GM10266 (cell line): Measurements from ENCODE around the gene RNFT2.
"Not testable (repeated sequence)": the region's sequence is repeated elsewhere in the genome, so short reads cannot be mapped to it uniquely, and the experiment has no call there.

Source experiments
- DNase-seq: peaks from one replicate; pipeline ENCODE4 v3.0.0; 2012; ENCODE audit errors: extremely low spot score
- TF ChIP-seq, protein P1 (sequence below): IDR thresholded peaks from 2 replicates; pipeline ENCODE4 v1.5.1; 2012; ENCODE audit warnings: mild to moderate bottlenecking, low read depth; ENCODE audit not compliant: control insufficient read depth, insufficient read depth; ENCODE audit errors: missing control alignments

Gene RNFT2

DNA sequence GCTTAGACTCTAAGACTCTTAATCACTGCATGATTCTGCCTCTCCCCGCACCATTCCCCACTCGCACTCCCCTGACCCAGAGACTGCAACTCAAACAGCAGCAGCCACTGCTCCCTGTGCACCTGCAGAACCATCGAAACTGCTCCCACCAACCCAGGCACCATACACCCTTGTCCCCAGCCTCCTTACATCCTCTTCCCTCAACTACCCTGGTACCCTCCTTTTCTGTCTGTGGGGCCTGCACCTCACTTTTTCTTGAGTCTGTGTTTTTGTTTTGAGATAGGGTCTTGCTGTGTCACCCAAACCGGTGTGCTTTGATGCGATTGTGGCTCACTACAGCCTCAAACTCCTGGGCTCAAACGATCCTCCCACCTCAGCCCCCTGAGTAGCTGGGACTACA, 69.4 kb downstream of the RNFT2 start:
- TF ChIP-seq, protein P1, sequence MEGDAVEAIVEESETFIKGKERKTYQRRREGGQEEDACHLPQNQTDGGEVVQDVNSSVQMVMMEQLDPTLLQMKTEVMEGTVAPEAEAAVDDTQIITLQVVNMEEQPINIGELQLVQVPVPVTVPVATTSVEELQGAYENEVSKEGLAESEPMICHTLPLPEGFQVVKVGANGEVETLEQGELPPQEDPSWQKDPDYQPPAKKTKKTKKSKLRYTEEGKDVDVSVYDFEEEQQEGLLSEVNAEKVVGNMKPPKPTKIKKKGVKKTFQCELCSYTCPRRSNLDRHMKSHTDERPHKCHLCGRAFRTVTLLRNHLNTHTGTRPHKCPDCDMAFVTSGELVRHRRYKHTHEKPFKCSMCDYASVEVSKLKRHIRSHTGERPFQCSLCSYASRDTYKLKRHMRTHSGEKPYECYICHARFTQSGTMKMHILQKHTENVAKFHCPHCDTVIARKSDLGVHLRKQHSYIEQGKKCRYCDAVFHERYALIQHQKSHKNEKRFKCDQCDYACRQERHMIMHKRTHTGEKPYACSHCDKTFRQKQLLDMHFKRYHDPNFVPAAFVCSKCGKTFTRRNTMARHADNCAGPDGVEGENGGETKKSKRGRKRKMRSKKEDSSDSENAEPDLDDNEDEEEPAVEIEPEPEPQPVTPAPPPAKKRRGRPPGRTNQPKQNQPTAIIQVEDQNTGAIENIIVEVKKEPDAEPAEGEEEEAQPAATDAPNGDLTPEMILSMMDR: no peak
- DNase-seq: no peak

DNA sequence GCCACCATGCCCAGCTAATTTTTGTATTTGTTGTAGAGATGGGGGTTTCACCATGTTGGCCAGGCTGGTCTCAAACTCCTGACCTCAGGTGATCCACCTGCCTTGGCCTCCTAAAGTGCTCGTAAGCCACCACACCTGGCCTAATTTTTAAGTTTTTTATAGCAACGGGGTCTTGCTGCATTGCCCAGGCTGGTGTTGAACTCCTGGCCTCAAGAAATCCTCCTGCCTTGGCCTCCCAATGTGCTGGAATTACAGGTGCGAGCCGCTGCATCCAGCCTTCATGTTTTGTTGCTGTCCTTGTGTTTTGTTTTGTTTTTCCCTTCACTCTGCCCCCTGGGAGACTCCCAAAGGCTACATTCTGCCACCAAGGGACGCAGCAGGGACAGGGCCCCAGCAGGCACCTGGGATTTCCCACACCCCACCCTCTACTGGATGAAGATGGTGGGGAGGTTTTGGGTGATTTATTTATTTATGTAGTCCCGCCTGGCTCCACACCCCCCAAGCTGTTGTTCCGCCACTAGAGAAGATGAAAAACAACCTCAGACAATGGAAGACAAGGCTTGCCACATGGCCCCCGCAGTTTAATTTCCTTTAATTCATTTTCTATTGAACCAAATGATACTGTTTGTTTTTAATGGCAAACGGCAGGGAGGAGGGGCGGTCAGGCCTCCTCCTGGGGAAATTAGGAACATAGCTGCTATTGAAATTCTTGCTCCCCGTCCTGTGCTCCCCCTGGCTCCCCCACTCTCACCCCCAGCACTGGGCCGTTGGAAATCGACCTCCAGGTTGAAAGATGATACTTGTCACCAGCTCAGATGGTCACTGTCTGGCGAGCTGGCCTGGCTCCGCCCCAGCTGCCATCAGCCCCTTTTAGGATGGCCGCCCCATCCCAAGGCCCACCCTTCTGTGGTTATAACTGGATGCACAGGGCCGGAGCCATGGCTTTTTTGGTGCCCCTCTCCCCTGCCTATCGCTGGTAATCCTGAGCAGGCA, 70.3 kb downstream of the RNFT2 start:
- TF ChIP-seq, protein P1: no peak
- no peak for DNase-seq

DNA sequence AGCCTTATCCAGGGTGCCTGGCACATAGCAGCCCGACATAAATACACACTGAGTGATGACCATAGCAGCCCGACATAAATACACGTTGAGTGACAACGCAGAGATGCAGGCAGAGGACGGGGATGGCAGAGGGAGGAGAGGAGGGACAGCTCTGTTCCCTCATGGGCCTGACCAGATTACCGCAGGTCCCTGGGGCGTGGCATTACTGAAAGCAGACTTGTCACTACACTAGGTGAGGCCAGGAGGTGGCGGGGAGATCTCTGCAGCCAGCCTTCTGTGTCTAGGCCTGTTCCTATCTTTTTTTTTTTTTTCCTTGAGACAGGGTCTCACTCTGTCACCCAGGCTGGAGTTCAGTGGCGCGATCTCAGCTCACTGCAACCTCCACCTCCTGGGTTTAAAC, 74.1 kb downstream of the RNFT2 start:
- no peak for DNase-seq
- TF ChIP-seq, protein P1: no peak

DNA sequence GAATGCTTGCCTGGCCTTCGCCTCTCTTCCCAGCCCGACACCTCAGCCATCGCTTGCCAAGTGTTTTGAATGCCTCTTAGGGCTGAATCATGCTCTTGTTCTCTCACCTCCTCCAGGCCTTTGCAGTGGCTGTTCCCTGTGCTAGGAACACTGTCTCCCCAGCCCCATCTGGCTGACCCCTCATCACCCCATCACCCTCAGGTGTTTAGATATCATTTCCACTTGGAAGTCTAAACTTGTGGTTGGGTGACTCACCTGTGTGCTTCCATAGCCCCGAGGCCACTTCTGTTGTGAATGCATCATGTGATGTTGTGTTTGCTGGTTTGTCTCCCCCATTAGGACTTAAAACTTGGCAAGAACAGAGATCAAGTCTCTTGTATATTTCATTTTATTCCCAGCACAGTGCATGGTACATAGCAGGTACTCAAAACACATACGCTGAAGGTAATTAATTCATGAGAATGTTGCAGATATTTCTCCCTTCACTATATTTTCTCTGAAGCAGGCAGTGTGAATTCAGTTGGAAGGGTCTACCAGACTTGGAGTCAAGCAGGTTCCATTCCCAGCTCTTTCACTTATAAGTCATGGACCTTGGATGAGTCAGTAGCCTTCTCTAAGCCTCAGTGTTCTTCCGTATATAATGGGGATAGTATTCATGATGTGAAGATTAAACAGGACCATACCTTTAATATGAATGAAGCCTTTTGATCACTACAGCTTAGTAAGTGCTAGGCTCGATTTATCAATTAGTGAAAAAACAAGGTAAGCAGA, 75.3 kb downstream of the RNFT2 start:
- DNase-seq: no peak
- TF ChIP-seq, protein P1: no peak

DNA sequence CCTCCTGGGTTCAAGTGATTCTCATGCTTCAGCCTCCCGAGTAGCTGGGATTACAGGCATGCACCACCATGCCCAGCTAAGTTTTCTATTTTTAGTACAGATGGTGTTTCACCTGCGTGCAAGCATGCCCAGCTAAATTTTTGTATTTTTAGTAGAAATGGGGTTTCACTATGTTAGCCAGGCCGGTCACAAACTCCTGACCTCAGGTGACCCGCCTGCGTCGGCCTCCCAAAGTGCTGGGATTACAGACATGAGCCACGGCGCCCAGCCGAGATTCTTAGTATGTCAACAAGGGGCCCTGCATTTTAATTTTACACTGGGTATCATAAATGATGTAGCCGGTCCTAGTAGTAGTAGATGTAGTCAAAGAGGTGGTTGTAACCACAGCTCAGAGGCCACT, 76.7 kb downstream of the RNFT2 start:
- not testable (repeated sequence) for DNase-seq

DNA sequence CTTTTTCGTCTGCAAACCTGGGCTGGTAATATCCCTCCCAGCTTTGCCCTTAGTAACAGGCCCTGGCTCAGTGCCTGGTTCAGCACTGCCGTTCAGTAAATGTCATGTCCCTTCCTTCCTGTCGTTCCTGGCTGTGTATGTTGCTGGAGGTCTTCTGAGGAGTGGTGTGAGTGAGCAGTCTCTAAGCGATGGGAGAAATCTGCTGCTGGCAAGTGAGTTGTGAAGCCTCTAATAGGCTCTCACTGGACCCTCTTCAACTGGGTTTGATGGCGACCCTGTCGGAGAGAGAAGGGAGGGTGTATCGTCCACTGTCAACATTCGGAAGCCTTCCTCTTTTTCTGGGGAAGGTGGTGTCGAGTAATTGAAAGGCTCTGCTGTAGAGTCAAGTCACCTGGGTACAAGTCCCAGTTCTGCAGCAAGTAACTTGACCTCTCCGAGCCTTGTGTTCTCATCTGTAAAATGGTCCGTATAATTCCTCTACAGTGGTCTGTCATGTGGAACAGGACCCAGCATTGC, 80.3 kb downstream of the RNFT2 start:
- TF ChIP-seq, protein P1: no peak
- DNase-seq: peak; percentile 42

DNA sequence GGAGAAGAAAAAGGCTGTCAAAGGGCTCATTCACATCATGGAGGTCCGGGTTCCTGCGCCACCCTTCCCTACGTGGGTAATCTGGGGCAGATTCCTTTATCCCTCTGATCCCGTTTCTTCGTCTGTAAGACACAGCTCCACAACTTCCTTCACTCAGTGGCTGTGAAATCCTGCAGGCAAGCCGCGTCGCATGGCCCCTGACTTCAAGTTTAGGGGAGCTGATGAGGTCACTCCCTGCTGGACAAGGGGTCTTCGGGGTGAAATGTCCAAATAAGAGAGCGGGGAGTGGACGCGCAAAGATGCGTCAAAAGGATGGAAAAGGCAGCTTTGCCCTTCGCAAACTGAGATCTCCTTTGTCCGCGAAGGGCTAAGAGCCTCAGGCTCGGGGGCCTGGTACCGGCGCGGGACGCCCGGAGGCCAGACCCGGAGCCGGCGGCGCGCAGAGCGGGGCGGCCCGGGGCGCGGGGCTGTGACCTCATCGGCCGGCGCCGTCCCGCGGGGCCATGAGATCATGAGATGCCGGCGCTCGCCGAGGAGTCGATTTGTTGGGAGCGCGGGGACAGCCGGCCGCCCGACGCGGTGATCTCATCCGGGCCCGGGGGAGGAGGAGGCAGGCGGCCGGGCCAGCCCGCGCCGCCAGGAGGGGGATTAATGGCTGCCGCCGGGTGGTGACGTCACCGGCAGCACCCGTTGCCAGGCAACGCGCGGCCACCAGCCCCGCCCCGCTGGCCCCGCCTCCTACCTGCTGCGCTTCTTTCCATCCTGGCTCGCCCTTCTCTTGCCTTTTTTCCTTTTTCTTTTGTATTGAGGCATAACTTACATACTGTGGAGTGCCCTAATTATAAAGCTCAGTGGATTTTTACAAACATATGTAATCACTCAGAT, 81.1 kb downstream of the RNFT2 start:
- TF ChIP-seq, protein P1: no peak
- DNase-seq: peak; percentile 98
